ENCODE measurements around the gene PLD4.
"Not testable (repeated sequence)": the region's sequence is repeated elsewhere in the genome, so short reads cannot be mapped to it uniquely, and the experiment has no call there.

PLD4 gene

GRCh38 chr14:104948736-104949031 lies 24.0 kb downstream of the PLD4 start:
- no peak for ATAC-seq
- TF ChIP-seq ZNF70 (CRISPR knock-in tag; IDR thresholded peaks at IDR 0.05): no peak
- no peak for TF ChIP-seq CSDC2 (CRISPR knock-in tag; IDR thresholded peaks at IDR 0.05)
- no peak for TF ChIP-seq BACH2 (CRISPR knock-in tag; IDR thresholded peaks at IDR 0.05; ENCODE audit: borderline replicate concordance)
- TF ChIP-seq SNAI2 (CRISPR knock-in tag; IDR thresholded peaks at IDR 0.05): no peak
- no peak for TF ChIP-seq ZNF565 (CRISPR knock-in tag; conservative IDR thresholded peaks at IDR 0.05; ENCODE audit: low read depth)
- no peak for TF ChIP-seq ISL1 (CRISPR knock-in tag; IDR thresholded peaks at IDR 0.05)
- no peak for TF ChIP-seq ESRRG (CRISPR knock-in tag; IDR thresholded peaks at IDR 0.05)
- TF ChIP-seq GLIS3 (CRISPR knock-in tag; IDR thresholded peaks at IDR 0.05): no peak
- TF ChIP-seq POU6F1 (CRISPR knock-in tag; IDR thresholded peaks at IDR 0.05; ENCODE audit: borderline replicate concordance, low read depth): no peak
- no peak for TF ChIP-seq PATZ1 (CRISPR knock-in tag; IDR thresholded peaks at IDR 0.05; ENCODE audit: borderline replicate concordance)
- TF ChIP-seq ARNTL (CRISPR knock-in tag; IDR thresholded peaks at IDR 0.05; ENCODE audit: borderline replicate concordance, low read depth): no peak
- no peak for TF ChIP-seq OSR1 (CRISPR knock-in tag; IDR thresholded peaks at IDR 0.05)
- TF ChIP-seq CREB5 (CRISPR knock-in tag; IDR thresholded peaks at IDR 0.05; ENCODE audit: low read depth): no peak
- TF ChIP-seq TCF4 (CRISPR knock-in tag; IDR thresholded peaks at IDR 0.05; ENCODE audit: borderline replicate concordance): no peak
- TF ChIP-seq ZFP3 (CRISPR knock-in tag; IDR thresholded peaks at IDR 0.05): no peak
- no peak for TF ChIP-seq CSRNP3 (CRISPR knock-in tag; IDR thresholded peaks at IDR 0.05)
- TF ChIP-seq PPARA (CRISPR knock-in tag; IDR thresholded peaks at IDR 0.05; ENCODE audit: borderline replicate concordance): no peak
- no peak for TF ChIP-seq TSHZ2 (CRISPR knock-in tag; IDR thresholded peaks at IDR 0.05)
- TF ChIP-seq ZC3H10 (CRISPR knock-in tag; IDR thresholded peaks at IDR 0.05): no peak

GRCh38 chr14:104949406-104949955 lies 24.8 kb downstream of the PLD4 start:
- not testable (repeated sequence) for ATAC-seq

GRCh38 chr14:104950021-104950420 lies 25.3 kb downstream of the PLD4 start:
- ATAC-seq: no peak
- no peak for TF ChIP-seq ZNF8 (CRISPR knock-in tag; IDR thresholded peaks at IDR 0.05)
- no peak for TF ChIP-seq TOX (CRISPR knock-in tag; IDR thresholded peaks at IDR 0.05; ENCODE audit: borderline replicate concordance)
- no peak for TF ChIP-seq TCF4 (CRISPR knock-in tag; IDR thresholded peaks at IDR 0.05; ENCODE audit: borderline replicate concordance)
- TF ChIP-seq POU6F1 (CRISPR knock-in tag; IDR thresholded peaks at IDR 0.05; ENCODE audit: borderline replicate concordance, low read depth): no peak
- TF ChIP-seq GLIS3 (CRISPR knock-in tag; IDR thresholded peaks at IDR 0.05): no peak
- no peak for TF ChIP-seq CSDC2 (CRISPR knock-in tag; IDR thresholded peaks at IDR 0.05)
- no peak for TF ChIP-seq PPARA (CRISPR knock-in tag; IDR thresholded peaks at IDR 0.05; ENCODE audit: borderline replicate concordance)
- TF ChIP-seq RARB (CRISPR knock-in tag; IDR thresholded peaks at IDR 0.05): no peak
- no peak for TF ChIP-seq TSHZ2 (CRISPR knock-in tag; IDR thresholded peaks at IDR 0.05)
- no peak for TF ChIP-seq ZFP30 (CRISPR knock-in tag; IDR thresholded peaks at IDR 0.05)
- no peak for TF ChIP-seq CREB5 (CRISPR knock-in tag; IDR thresholded peaks at IDR 0.05; ENCODE audit: low read depth)
- no peak for TF ChIP-seq ARNTL (CRISPR knock-in tag; IDR thresholded peaks at IDR 0.05; ENCODE audit: borderline replicate concordance, low read depth)
